Measurements from ENCODE around the gene LGALS14.
"Not testable (repeated sequence)": the region's sequence is repeated elsewhere in the genome, so short reads cannot be mapped to it uniquely, and the experiment has no call there.

Gene LGALS14

GRCh38 chr19:39704181-39705044, at the start of gene LGALS14:
LGALS14 (plus strand) TSS chr19:39704481; CDS start chr19:39704529, 48 bp downstream.
- no peak for DNase-seq (ENCODE audit: low spot score)

- no peak for DNase-seq (ENCODE audit: low spot score)
These were observed 48.7 kb upstream of the LGALS14 start, which contains the start of gene LGALS16 for GRCh38 chr19:39655613-39656012. LGALS16 (plus strand) TSS chr19:39655913; CDS start chr19:39655962, 49 bp downstream.

GRCh38 chr19:39659791-39660190, 44.5 kb upstream of the LGALS14 start:
- no peak for DNase-seq (ENCODE audit: low spot score)

- DNase-seq (ENCODE audit: low spot score) = no peak
These were observed 43.6 kb upstream of the LGALS14 start for GRCh38 chr19:39660661-39661060.

GRCh38 chr19:39661565-39661964, 42.7 kb upstream of the LGALS14 start:
- no peak for DNase-seq (ENCODE audit: low spot score)

- DNase-seq (ENCODE audit: low spot score) = not testable (repeated sequence)
These were observed 34.4 kb upstream of the LGALS14 start for GRCh38 chr19:39669860-39670259.

GRCh38 chr19:39670998-39671397, 33.3 kb upstream of the LGALS14 start:
- no peak for DNase-seq (ENCODE audit: low spot score)

- peak; percentile 67 for DNase-seq (ENCODE audit: low spot score)
These were observed 32.4 kb upstream of the LGALS14 start for GRCh38 chr19:39671739-39672363.

- DNase-seq (ENCODE audit: low spot score) = no peak
These were observed 31.8 kb upstream of the LGALS14 start for GRCh38 chr19:39672473-39672872.

- DNase-seq (ENCODE audit: low spot score) = not testable (repeated sequence)
These were observed 30.4 kb upstream of the LGALS14 start for GRCh38 chr19:39673862-39674261.

GRCh38 chr19:39676004-39676403, 28.3 kb upstream of the LGALS14 start:
- DNase-seq (ENCODE audit: low spot score) = no peak

GRCh38 chr19:39677961-39678889, 26.1 kb upstream of the LGALS14 start:
- DNase-seq (ENCODE audit: low spot score) = no peak

GRCh38 chr19:39679056-39679790, 25.1 kb upstream of the LGALS14 start:
- DNase-seq (ENCODE audit: low spot score) = no peak

GRCh38 chr19:39679791-39680168, 24.5 kb upstream of the LGALS14 start:
- DNase-seq (ENCODE audit: low spot score) = no peak

- DNase-seq (ENCODE audit: low spot score) = no peak
These were observed 23.7 kb upstream of the LGALS14 start for GRCh38 chr19:39680593-39680992.

- DNase-seq (ENCODE audit: low spot score) = no peak
These were observed 22.9 kb upstream of the LGALS14 start for GRCh38 chr19:39681416-39681815.

- no peak for DNase-seq (ENCODE audit: low spot score)
These were observed 20.0 kb upstream of the LGALS14 start for GRCh38 chr19:39684267-39684666.

- no peak for DNase-seq (ENCODE audit: low spot score)
These were observed 17.5 kb upstream of the LGALS14 start for GRCh38 chr19:39686739-39687138.

- DNase-seq (ENCODE audit: low spot score) = not testable (repeated sequence)
These were observed 15.6 kb upstream of the LGALS14 start for GRCh38 chr19:39688637-39689036.

- DNase-seq (ENCODE audit: low spot score) = no peak
These were observed 12.1 kb upstream of the LGALS14 start for GRCh38 chr19:39692166-39692565.

- DNase-seq (ENCODE audit: low spot score) = no peak
These were observed 11.5 kb upstream of the LGALS14 start for GRCh38 chr19:39692822-39693221.

GRCh38 chr19:39695759-39696158, 8.5 kb upstream of the LGALS14 start:
- no peak for DNase-seq (ENCODE audit: low spot score)

Measured in D341Med (cell line).